GM12878 (cell line): ENCODE results near the gene COG7. TPM values are rescaled to one million over a fixed set of nuclear protein-coding genes. Genes with fewer than 3 reads are reported as not detected.

Experiments
- ATAC-seq: fragments of 200-7000 bp; cut with Tn5 transposase; 3 replicates; pipeline ENCODE4 v1.9.1; 2020; ENCODE audit warnings: mild to moderate bottlenecking, moderate library complexity
- BruUV-seq: library from RNA; stranded (reverse); fragments of 400-500 nt; replicated peaks from 2 replicates; lab custom pipeline; 2021; lab: Mats Ljungman, UMichigan
- CTCF ChIA-PET: fragments of 300-600 bp; sonication (Branson Sonifier 250); formaldehyde crosslinking; extraction: SDS; loops from one replicate; lab custom pipeline; 2021; ENCODE audit warnings: inconsistent platforms; lab: Yijun Ruan, JAX
- POLR2A ChIA-PET: fragments of 350-600 bp; formaldehyde crosslinking; extraction: SDS; loops from one replicate; lab custom pipeline; 2021; ENCODE audit warnings: inconsistent platforms; lab: Charles Lee
- RAD21 ChIA-PET: fragments of 300-600 bp; sonication (Branson Sonifier 250); formaldehyde crosslinking; loops from one replicate; lab custom pipeline; 2023; ENCODE audit warnings: antibody characterized with exemption; ENCODE audit not compliant: unreplicated experiment; lab: Charles Lee
- SMC1A ChIA-PET: fragments of 300-600 bp; sonication (Branson Sonifier 250); formaldehyde crosslinking; loops from one replicate; lab custom pipeline; 2023; ENCODE audit not compliant: unreplicated experiment, uncharacterized antibody; lab: Charles Lee
- DNase-seq: peaks from one replicate; pipeline ENCODE4 v3.0.0-alpha.2; 2011; ENCODE audit warnings: low read depth, low spot score
- FAIRE-seq: peaks from 3 replicates; lab custom pipeline; 2011; peaks lifted over from hg19 to GRCh38; lab: Jason Lieb, UNC
- H2AFZ ChIP-seq: 2 replicates; pipeline ENCODE4 v1.6.0; 2011; ENCODE audit warnings: low read depth, low read length, control low read depth; ENCODE audit not compliant: control insufficient read depth
- H3K27ac ChIP-seq: 2 replicates; pipeline ENCODE4 v1.5.1; 2011; ENCODE audit warnings: control low read depth; ENCODE audit not compliant: control insufficient read depth, insufficient read depth
- H3K27me3 ChIP-seq, 2 experiments: replicated peaks in 1 of 2; 2 replicates each; pipeline versions ENCODE4 v1.6.0 to v1.6.1; 2011; ENCODE audit warnings: low read length in 1 of 2; ENCODE audit not compliant: control insufficient read depth in 2 of 2, insufficient read depth in 2 of 2
- H3K36me3 ChIP-seq, 2 experiments: 2 replicates each; pipeline ENCODE4 v1.5.1; 2011; ENCODE audit warnings: low read length in 1 of 2; ENCODE audit not compliant: control insufficient read depth in 2 of 2, insufficient read depth in 2 of 2
- H3K4me1 ChIP-seq: 2 replicates; pipeline ENCODE4 v1.6.1; 2011; ENCODE audit warnings: mild to moderate bottlenecking, low read length, moderate library complexity, mixed read lengths; ENCODE audit not compliant: control insufficient read depth, insufficient read depth
- H3K4me2 ChIP-seq: 2 replicates; pipeline ENCODE4 v1.6.0; 2011; ENCODE audit warnings: control low read depth; ENCODE audit not compliant: control insufficient read depth, insufficient read depth
- H3K4me3 ChIP-seq: fragments of 200-600 bp; sonication (generic); 2 replicates; pipeline ENCODE4 v1.5.1; 2016
- H3K79me2 ChIP-seq: 2 replicates; pipeline ENCODE4 v1.6.0; 2011; ENCODE audit warnings: low read length; ENCODE audit not compliant: control insufficient read depth, insufficient read depth
- H3K9ac ChIP-seq: 2 replicates; pipeline ENCODE4 v1.8.0; 2011; ENCODE audit warnings: low read length, control low read depth, mixed read lengths; ENCODE audit not compliant: control insufficient read depth, insufficient read depth
- H3K9me3 ChIP-seq: replicated peaks from 3 replicates; pipeline ENCODE4 v1.5.1; 2011; ENCODE audit warnings: mild to moderate bottlenecking, low read length; ENCODE audit not compliant: control insufficient read depth, insufficient read depth
- H4K20me1 ChIP-seq: 2 replicates; pipeline ENCODE4 v1.6.0; 2011; ENCODE audit not compliant: control insufficient read depth, insufficient read depth
- ATF7 ChIP-seq: fragments of 450-650 bp; IDR thresholded peaks from 2 replicates; pipeline ENCODE4 v1.6.1; 2016; ENCODE audit warnings: low read depth, mild to moderate bottlenecking
- CEBPZ ChIP-seq: fragments of 150-350 bp; IDR thresholded peaks from 2 replicates; pipeline ENCODE4 v1.6.1; 2016; ENCODE audit warnings: low read depth, low read length
- EED ChIP-seq: sonication (generic); IDR thresholded peaks from 2 replicates; pipeline ENCODE4 v1.6.1; 2016; ENCODE audit warnings: antibody characterized with exemption, low read depth
- EP300 ChIP-seq, 2 experiments: fragments of 150-350 bp in 1 of 2; IDR thresholded peaks; 2 replicates each; pipeline ENCODE4 v1.6.1; 2011 to 2012; ENCODE audit warnings: low read depth in 2 of 2, low read length in 2 of 2, borderline replicate concordance in 1 of 2, improper control_type of control experiment in 1 of 2, inconsistent platforms in 1 of 2; ENCODE audit not compliant: control insufficient read depth in 1 of 2
- ESRRA ChIP-seq: IDR thresholded peaks from 2 replicates; pipeline ENCODE4 v1.6.1; 2012; ENCODE audit warnings: mild to moderate bottlenecking, low read length, improper control_type of control experiment
- EZH2 ChIP-seq: IDR thresholded peaks from 2 replicates; pipeline ENCODE4 v1.6.1; 2012; ENCODE audit warnings: low read depth, mild to moderate bottlenecking, control low read depth, inconsistent platforms, low read length, borderline replicate concordance; ENCODE audit not compliant: control insufficient read depth
- FOXM1 ChIP-seq: IDR thresholded peaks from 2 replicates; pipeline ENCODE4 v1.6.1; 2012; ENCODE audit warnings: low read depth, mild to moderate bottlenecking, inconsistent platforms, low read length, moderate library complexity
- IKZF1 ChIP-seq: fragments of 450-650 bp; conservative IDR thresholded peaks from 2 replicates; pipeline ENCODE4 v1.6.1; 2017; ENCODE audit warnings: antibody characterized with exemption, mild to moderate bottlenecking
- JUND ChIP-seq: IDR thresholded peaks from 2 replicates; pipeline ENCODE4 v1.6.1; 2012; ENCODE audit warnings: low read depth, mild to moderate bottlenecking, low read length, improper control_type of control experiment, moderate library complexity
- KAT2A ChIP-seq: conservative IDR thresholded peaks from 2 replicates; pipeline ENCODE4 v1.6.1; 2011; ENCODE audit warnings: low read depth, low read length; ENCODE audit not compliant: control insufficient read depth
- NFIC ChIP-seq: IDR thresholded peaks from 2 replicates; pipeline ENCODE4 v1.6.1; 2012; ENCODE audit warnings: low read depth, mild to moderate bottlenecking, inconsistent platforms, low read length, moderate library complexity
- NR2C1 ChIP-seq: fragments of 450-650 bp; IDR thresholded peaks from 2 replicates; pipeline ENCODE4 v1.6.1; 2017; ENCODE audit warnings: antibody characterized with exemption, mild to moderate bottlenecking, moderate library complexity
- REST ChIP-seq: IDR thresholded peaks from 2 replicates; pipeline ENCODE4 v1.6.1; 2012; ENCODE audit warnings: mild to moderate bottlenecking, low read depth, low read length
- SPI1 ChIP-seq: IDR thresholded peaks from 2 replicates; pipeline ENCODE4 v1.6.1; 2011; ENCODE audit warnings: low read depth, mild to moderate bottlenecking, low read length, moderate library complexity, borderline replicate concordance; ENCODE audit not compliant: insufficient read depth
- STAT3 ChIP-seq: IDR thresholded peaks from 2 replicates; pipeline ENCODE4 v1.6.1; 2011; ENCODE audit warnings: low read depth, low read length, improper control_type of control experiment
- TCF3 ChIP-seq: IDR thresholded peaks from 2 replicates; pipeline ENCODE4 v1.6.1; 2012; ENCODE audit warnings: low read depth, mild to moderate bottlenecking, low read length, borderline replicate concordance; ENCODE audit not compliant: insufficient read depth
- ZBED1 ChIP-seq: IDR thresholded peaks from 2 replicates; pipeline ENCODE4 v1.6.1; 2016; ENCODE audit warnings: borderline replicate concordance
- ZNF384 ChIP-seq: IDR thresholded peaks from 2 replicates; pipeline ENCODE4 v1.6.1; 2012; ENCODE audit warnings: low read depth, mild to moderate bottlenecking, low read length, improper control_type of control experiment, borderline replicate concordance
- WGBS: methylation state at CpG from one replicate; pipeline ENCODE4 v1.1.6; 2016; ENCODE audit warnings: low lambda C conversion rate; ENCODE audit not compliant: insufficient replicate concordance, insufficient coverage; ENCODE audit errors: missing lambda C conversion rate; 5-methylcytosine and 5-hydroxymethylcytosine counted together
- in situ Hi-C: fragments of 300-500 bp; cut with MboI; formaldehyde crosslinking; loops from 9 replicates; pipeline ENCODE4 v1.14.3; 2018; ENCODE audit warnings: mixed read lengths
- intact Hi-C: fragments of 100-400 bp; cut with micrococcal nuclease; formaldehyde crosslinking; loops from one replicate; pipeline ENCODE4 v1.14.2; 2022; ENCODE audit not compliant: unreplicated experiment
- polyA plus RNA-seq, 11 experiments: library from polyadenylated mRNA; depleted of rRNA in 4 of 11; unstranded in 6 of 11; stranded (reverse) in 5 of 11; fragments of >200 nt; fragmentation: Nextera tagmentation in 4 of 11; fragmentation: Illumina TruSeq in 1 of 11; extraction: Ambion mirVana in 4 of 11; extraction: Trizol in 1 of 11; gene quantifications; 1 replicate in 1 of 11; 2 replicates in 10 of 11; pipeline versions ENCODE4 v1.2.1 to v1.2.3, GENCODE V29; 2011 to 2016; ENCODE audit warnings: inconsistent platforms in 2 of 11, missing spikeins in 2 of 11, low read depth in 1 of 11
- total RNA-seq, 4 experiments: library from RNA; depleted of rRNA in 3 of 4; stranded (reverse); fragments of >200 nt in 3 of 4; fragmentation: Illumina TruSeq in 1 of 4; extraction: Trizol in 1 of 4; gene quantifications; 2 replicates each; pipeline versions ENCODE4 v1.2.1 to v1.2.3, GENCODE V29; 2013 to 2021

COG7 gene
- total and polyA plus RNA-seq, 10 of the 15 experiments (the other 5 are each of a cell fraction or from before 2014, with no cell fraction given) = 2.9 to 24.0 (median 10.0) TPM

GRCh38 chr16:23485841-23486240 is 32.9 kb upstream of the COG7 start (continued):
- TF ChIP-seq ZBED1 (no peak), JUND (no peak), NR2C1 (no peak), ESRRA (no peak), EZH2 (no peak)

GRCh38 chr16:23485257-23485614 is 32.2 kb upstream of the COG7 start:
- WGBS = 100% methylated on average over 2 of the region's 2 CpGs
- Histone ChIP-seq H3K4me1 (no peaks in the 10 kb centered on the region), H3K79me2 (no peaks in the 10 kb centered on the region), H3K9ac (no peak overlapping the region), H3K27me3 (no peaks in the 10 kb centered on the region), H3K4me3 (no peak overlapping the region), H3K4me2 (no peak overlapping the region), H3K9me3 (no peaks in the 10 kb centered on the region), H4K20me1 (no peaks in the 10 kb centered on the region; the same call in 1 of the 2 replicates), H3K27ac (no peak overlapping the region), H2AFZ (no peak overlapping the region), H3K36me3 (peaks cover 44 to 48% of the 10 kb centered on the region in 2 experiments)
- intact Hi-C loops = no loop called here
- BruUV-seq = no TSS peak
- FAIRE-seq = no peak
- ChIA-PET RAD21 (no interaction called here), SMC1A (no interaction called here), CTCF (no interaction called here), POLR2A (no interaction called here)
- DNase-seq = no peak
- in situ Hi-C loops = no loop called here
- ATAC-seq = no peak
- no peak for TF ChIP-seq ZNF384
- TF ChIP-seq STAT3 = no peak
- no peak for TF ChIP-seq TCF3
- TF ChIP-seq EP300 (IDR thresholded peaks at IDR 0.05; ENCODE audit: borderline replicate concordance in 1 of 2, control insufficient read depth in 1 of 2, low read depth in 2 of 2, low read length in 2 of 2) = no peak
- TF ChIP-seq SPI1 = no peak
- no peak for TF ChIP-seq KAT2A
- no peak for TF ChIP-seq ATF7
- TF ChIP-seq NFIC = no peak
- TF ChIP-seq EED = no peak
- no peak for TF ChIP-seq REST
- TF ChIP-seq CEBPZ = no peak
- no peak for TF ChIP-seq FOXM1
- no peak for TF ChIP-seq IKZF1
